Natural killer cell treated with Interleukin-12 subunit alpha and Interleukin-12 subunit beta and Interleukin-15 and Interleukin-18, amount 100 ng/mL, for 72 hours (primary cell): Measurements from ENCODE around the gene GOLGA6L9. TPM values are rescaled to one million over a fixed set of nuclear protein-coding genes. Genes with fewer than 3 reads are reported as not detected.
"Not testable (repeated sequence)": the region's sequence is repeated elsewhere in the genome, so short reads cannot be mapped to it uniquely, and the experiment has no call there.

ENCODE experiments used
- ATAC-seq, 2 donors: fragments of 150-1000 bp; cut with Tn5 transposase in 1 of 2; sonication (Bioruptor Pico), chemical (Tn5 transposase) in 1 of 2; 2 replicates each; pipeline ENCODE4 v1.10.0; 2021
- DNase-seq: peaks from one replicate; pipeline ENCODE4 v3.0.0; 2022; ENCODE audit warnings: low spot score
- H3K27ac Mint-ChIP-seq, 2 donors: 1 replicate in 1 of 2; 2 replicates in 1 of 2; pipeline ENCODE4 v1.8.0; 2022; ENCODE audit warnings: mixed read lengths in 2 of 2, mild to moderate bottlenecking in 1 of 2, moderate library complexity in 1 of 2
- H3K27me3 Mint-ChIP-seq, 2 donors: 1 replicate in 1 of 2; 2 replicates in 1 of 2; pipeline ENCODE4 v1.8.0; 2022; ENCODE audit warnings: mixed read lengths in 2 of 2
- H3K36me3 Mint-ChIP-seq: one replicate; pipeline ENCODE4 v1.8.0; 2022; ENCODE audit warnings: mixed read lengths
- H3K4me1 Mint-ChIP-seq, 2 donors: 1 replicate in 1 of 2; 2 replicates in 1 of 2; pipeline ENCODE4 v1.8.0; 2022; ENCODE audit warnings: low read depth in 2 of 2, mixed read lengths in 2 of 2, mild to moderate bottlenecking in 1 of 2
- H3K4me3 Mint-ChIP-seq: one replicate; pipeline ENCODE4 v1.8.0; 2022; ENCODE audit warnings: mixed read lengths
- H3K9me3 Mint-ChIP-seq: 2 replicates; pipeline ENCODE4 v1.8.0; 2022; ENCODE audit warnings: mixed read lengths
- total RNA-seq, 2 donors: library from RNA; stranded (reverse); gene quantifications; one replicate each; pipeline ENCODE4 v1.2.3, GENCODE V29; 2022

The GOLGA6L9 gene, protein sequence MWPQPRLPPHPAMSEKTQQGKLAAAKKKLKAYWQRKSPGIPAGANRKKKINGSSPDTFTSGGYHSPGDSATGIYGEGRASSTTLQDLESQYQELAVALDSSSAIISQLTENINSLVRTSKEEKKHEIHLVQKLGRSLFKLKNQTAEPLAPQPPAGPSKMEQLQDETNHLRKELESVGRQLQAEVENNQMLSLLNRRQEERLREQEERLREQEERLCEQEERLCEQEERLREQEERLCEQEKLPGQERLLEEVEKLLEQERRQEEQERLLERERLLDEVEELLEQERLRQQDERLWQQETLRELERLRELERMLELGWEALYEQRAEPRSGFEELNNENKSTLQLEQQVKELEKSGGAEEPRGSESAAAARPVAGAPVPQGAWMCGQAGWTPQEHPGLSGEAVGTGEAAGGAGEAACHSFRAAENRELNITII
- 1 to 10 TPM; 6.7 to 7.4 TPM for total RNA-seq

DNA sequence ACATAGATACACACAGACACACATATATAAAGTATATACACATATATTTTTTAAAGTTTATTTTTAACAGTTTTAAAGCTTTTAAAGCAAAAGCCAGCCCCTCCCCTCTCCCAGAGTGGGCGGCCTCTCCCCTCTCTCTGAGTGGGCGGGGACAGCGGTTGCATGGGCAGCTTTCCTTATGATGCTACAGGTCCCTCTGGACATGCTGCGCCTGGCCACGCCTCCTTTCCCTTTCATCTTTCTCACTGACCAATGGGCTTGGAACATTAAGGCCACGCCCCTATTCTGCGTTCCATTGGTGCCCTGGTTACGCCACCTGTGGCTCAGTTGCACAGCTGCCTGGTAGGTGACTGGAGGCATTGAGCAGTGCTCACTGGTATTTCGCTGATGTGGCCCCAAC is at the start of gene GOLGA6L9:
Gene GOLGA6L9, plus strand, starts transcription at position 124 of the 400 bp plus-strand sequence. Its CDS starts 264 bp downstream, at position 388.
- not testable (repeated sequence) for H3K9me3 Mint-ChIP-seq, H3K4me3 Mint-ChIP-seq, DNase-seq, H3K27ac Mint-ChIP-seq, ATAC-seq, H3K36me3 Mint-ChIP-seq, H3K4me1 Mint-ChIP-seq, H3K27me3 Mint-ChIP-seq

DNA sequence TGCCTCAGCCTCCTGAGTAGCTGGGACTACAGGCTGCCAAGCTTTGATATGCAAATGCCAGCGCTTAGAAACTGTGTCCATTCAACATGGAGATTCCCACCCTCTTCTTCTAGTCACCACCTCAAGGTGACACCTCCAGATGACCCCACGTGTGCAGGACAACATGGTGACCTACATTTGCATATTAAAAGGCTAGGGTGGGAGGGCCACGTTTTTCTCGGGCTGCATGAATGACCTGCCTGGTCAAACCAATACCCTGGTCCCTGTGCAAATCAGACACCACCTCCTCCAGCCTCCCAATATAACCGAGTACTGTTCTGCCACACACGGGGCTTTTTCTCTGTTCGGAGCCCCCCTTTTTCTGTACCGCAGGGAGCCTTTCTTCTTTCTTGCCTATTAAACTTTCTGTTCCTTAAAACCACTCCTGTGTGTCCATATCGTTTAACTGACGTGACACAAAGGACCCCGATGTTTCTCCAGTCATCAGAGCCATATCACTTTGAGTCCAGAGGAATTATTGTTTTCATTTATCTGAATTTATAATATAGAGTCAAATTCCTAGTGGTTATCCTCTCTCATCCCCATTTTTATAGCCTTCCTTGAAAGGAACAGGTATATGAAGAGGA is 48.2 kb upstream of the GOLGA6L9 start:
- not testable (repeated sequence) for H3K4me1 Mint-ChIP-seq, DNase-seq, ATAC-seq, H3K4me3 Mint-ChIP-seq, H3K9me3 Mint-ChIP-seq, H3K36me3 Mint-ChIP-seq, H3K27ac Mint-ChIP-seq, H3K27me3 Mint-ChIP-seq

DNA sequence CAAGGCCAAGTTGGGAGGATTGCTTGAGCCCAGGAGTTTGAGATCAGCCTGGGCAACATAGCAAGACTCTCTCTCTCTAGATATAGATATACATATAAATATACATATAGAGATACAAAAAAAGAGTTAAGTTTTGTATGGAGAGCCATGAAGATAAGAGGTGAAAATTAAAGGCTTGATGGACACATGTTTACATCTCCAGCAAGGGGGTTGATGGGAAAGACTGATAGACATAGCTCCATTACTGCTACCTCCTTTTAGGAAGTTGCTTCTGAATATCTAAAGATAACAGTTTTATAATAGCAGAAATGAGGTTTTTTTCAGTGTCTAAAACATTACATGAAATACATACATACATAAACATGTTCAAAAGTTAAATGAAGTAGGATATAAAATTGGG is 42.4 kb upstream of the GOLGA6L9 start:
- not testable (repeated sequence) for H3K4me3 Mint-ChIP-seq, DNase-seq, H3K27ac Mint-ChIP-seq, H3K36me3 Mint-ChIP-seq, H3K4me1 Mint-ChIP-seq, ATAC-seq, H3K9me3 Mint-ChIP-seq, H3K27me3 Mint-ChIP-seq

DNA sequence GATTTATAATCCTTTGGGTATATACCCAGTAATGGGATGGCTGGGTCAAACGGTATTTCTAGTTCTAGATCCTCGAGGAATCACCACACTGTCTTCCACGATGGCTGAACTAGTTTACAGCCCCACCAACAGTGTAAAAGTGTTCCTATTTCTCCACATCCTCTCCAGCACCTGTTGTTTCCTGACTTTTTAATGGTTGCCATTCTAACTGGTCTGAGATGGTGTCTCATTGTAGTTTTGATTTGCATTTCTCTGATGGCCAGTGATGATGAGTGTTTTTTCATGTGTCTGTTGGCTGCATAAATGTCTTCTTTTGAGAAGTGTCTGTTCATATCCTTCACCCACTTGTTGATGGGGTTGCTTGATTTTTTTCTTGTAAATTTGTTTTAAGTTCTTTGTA is 39.5 kb upstream of the GOLGA6L9 start:
- H3K9me3 Mint-ChIP-seq, H3K27me3 Mint-ChIP-seq: not testable (repeated sequence)

DNA sequence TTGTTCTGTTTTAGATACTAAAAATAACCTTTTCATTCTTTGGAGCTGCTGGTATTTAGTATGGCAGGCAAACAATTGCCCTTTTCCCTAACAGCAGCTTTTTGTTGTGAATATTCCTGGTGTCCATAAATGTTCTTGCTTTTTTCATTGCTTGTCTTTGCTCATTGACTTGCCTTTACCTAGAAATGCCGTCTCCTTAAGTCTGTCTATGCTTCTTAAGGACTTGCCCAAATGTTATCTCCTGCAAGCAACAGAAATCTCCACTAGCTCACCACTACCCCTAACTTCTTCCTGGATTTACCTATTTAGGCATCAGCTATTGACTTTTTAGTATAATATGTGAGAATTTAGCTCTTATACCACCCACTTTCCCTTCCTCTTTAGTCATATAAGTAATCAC is 37.5 kb upstream of the GOLGA6L9 start:
- ATAC-seq, H3K27ac Mint-ChIP-seq, H3K36me3 Mint-ChIP-seq, H3K9me3 Mint-ChIP-seq, H3K27me3 Mint-ChIP-seq, H3K4me3 Mint-ChIP-seq, DNase-seq, H3K4me1 Mint-ChIP-seq: not testable (repeated sequence)

More for the DNA sequence above, 39.5 kb upstream of the GOLGA6L9 start:
- not testable (repeated sequence) for H3K4me1 Mint-ChIP-seq, H3K27ac Mint-ChIP-seq, H3K4me3 Mint-ChIP-seq, H3K36me3 Mint-ChIP-seq, DNase-seq, ATAC-seq

DNA sequence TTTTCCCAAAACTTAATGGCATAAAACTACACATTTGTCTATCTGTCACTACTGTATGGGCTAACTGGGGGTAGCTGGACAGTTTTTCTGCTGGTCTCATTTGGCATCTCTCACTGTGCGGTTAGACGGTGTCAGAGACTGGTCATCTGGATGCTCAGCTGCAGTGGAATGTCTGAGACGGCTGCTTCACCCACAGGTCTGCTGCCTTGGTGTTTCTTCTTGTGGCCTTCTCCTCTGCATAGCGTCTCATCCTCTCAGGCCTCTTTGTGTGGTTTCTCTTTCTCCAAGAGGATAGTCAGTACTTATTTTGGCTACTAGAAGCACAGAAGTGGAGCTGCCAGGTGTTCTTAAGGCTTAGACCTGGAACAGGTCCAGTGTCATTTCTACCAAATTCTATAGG is 35.9 kb upstream of the GOLGA6L9 start:
- Mint-ChIP-seq H3K9me3 (no peaks in the 10 kb centered on the region), H3K4me3 (no peak overlapping the region), H3K4me1 (peaks cover 0 to 2% of the 10 kb centered on the region in 2 donors), H3K27ac (no peak overlapping the region), H3K27me3 (no peaks in the 10 kb centered on the region), H3K36me3 (no peaks in the 10 kb centered on the region)
- DNase-seq (no peak), ATAC-seq (no peak)

DNA sequence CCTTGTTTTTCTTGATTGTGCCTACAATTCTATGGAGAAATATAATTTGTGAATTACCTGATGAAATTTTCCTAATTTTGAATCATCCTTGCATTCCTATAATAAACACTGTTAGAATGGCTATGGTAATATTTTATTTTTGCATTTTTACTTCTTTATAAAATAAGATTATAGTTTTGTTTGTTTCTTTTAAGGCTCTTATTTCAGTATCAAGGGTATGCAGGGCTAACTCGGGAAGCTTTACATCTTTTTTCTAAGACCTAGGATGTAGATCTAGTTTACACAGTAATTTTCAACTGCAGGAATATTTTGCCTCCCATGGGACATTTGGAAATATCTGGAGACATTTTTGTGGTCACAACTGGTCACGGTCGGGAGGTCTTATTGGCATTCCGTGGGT is 33.8 kb upstream of the GOLGA6L9 start:
- H3K27ac Mint-ChIP-seq, H3K4me1 Mint-ChIP-seq, H3K27me3 Mint-ChIP-seq, H3K4me3 Mint-ChIP-seq, H3K9me3 Mint-ChIP-seq, ATAC-seq, H3K36me3 Mint-ChIP-seq, DNase-seq: not testable (repeated sequence)

DNA sequence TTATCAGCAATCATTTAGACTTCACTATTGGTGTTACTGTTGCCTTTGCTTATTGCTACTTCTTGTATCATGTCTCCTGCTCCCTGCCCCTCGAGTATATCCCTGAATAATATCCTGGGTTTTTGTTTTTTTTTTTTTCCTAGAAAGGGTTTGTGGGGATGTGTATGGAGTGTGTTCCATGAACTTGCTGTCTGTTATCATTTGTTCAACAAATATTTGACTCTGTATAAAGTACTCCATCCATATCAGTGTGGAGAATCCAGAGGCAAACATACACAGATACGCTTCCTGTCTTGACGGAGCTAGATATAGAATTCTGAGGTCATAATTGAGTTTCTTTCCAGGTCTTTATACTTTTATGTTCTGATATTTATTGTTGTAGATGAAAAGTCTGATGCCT is 31.8 kb upstream of the GOLGA6L9 start:
- Mint-ChIP-seq H3K36me3 (no peaks in the 10 kb centered on the region), H3K4me1 (peaks cover 3 to 9% of the 10 kb centered on the region in 2 donors), H3K27me3 (no peaks in the 10 kb centered on the region), H3K4me3 (no peak overlapping the region), H3K27ac (no peak overlapping the region), H3K9me3 (no peaks in the 10 kb centered on the region)
- no peak for ATAC-seq
- no peak for DNase-seq

DNA sequence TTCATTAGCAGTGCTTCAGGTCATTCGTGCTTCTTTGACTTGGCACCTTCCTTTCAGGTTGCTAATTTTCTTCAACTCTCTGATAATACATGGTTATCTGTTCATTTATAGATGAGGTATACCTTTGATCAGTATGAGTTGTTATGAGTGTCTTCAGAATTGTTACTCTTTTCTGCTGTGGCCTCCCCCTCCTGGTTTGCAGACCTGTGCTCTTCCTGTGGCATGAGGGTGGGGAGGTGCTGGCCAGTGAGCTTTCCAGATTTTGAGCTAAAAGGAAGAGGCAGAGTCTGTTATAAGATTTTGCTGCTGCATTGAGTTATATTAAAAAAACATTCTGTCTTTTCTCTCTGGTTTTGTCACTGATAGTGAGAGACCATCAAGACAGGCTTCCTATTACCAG is 30.8 kb upstream of the GOLGA6L9 start:
- no peaks in the 10 kb centered on the region for H3K36me3 Mint-ChIP-seq
- DNase-seq (no peak), ATAC-seq (no peak)
- no peaks in the 10 kb centered on the region for H3K27me3 Mint-ChIP-seq
- no peak overlapping the region for H3K4me3 Mint-ChIP-seq
- H3K27ac Mint-ChIP-seq: no peak overlapping the region
- peaks cover 3 to 9% of the 10 kb centered on the region in 2 donors for H3K4me1 Mint-ChIP-seq
- H3K9me3 Mint-ChIP-seq: no peaks in the 10 kb centered on the region

DNA sequence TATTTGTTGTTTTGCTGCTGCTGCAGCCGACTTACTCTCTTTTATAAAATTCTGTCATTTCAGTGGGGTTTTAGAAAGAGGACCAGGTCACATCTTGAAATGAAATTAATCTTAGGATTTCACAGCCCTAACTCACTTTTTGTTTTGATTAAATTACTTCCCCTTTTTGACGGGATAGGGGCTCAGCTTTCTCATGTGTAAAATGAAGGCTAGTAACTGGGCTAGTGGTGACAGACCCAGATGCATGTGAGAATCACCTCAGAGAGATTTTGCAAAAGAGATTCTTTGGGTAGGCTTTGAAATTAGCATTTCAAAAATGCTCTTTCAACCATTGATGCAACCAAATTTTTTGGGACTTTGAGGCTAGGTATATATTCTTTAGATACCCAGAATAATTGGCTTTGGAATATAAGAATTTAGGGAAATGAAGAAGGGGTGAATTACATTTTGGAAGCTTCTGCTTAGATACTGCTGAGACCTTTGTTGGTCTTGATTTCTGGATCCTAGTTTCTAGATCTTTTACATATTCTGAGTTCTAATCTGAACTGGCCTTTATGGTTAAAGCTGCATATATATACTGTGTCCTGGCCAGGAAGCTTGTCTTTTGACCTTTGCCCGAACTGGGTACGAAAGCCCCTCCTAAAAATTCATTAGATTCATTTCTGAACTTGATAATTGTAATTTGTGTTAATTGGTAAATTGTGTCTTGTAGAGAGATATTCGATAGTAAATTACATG is 30.1 kb upstream of the GOLGA6L9 start:
- not testable (repeated sequence) for H3K9me3 Mint-ChIP-seq, DNase-seq, H3K4me1 Mint-ChIP-seq, H3K27ac Mint-ChIP-seq, ATAC-seq, H3K4me3 Mint-ChIP-seq, H3K36me3 Mint-ChIP-seq, H3K27me3 Mint-ChIP-seq

DNA sequence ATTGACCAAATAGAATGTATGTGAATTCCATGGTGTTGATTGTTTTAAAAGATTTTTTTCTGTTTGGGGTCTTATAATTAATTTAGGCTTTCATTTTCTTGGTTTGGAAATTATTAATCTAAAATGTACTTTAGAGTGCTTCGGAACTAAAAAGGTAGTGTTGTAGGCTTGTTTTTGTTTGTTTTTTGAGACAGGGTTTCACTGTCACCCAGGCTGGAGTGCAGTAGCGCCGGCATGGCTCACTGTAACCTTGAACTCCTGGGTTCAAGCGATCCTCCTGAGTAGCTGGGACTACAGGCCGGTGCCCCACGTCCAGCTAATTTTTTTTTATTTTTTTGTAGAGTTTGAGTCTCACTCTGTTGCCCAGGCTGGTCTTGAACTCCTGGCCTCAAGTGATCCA is 27.7 kb upstream of the GOLGA6L9 start:
- not testable (repeated sequence) for H3K4me1 Mint-ChIP-seq, H3K27me3 Mint-ChIP-seq, H3K4me3 Mint-ChIP-seq, H3K27ac Mint-ChIP-seq, DNase-seq, ATAC-seq, H3K9me3 Mint-ChIP-seq, H3K36me3 Mint-ChIP-seq

DNA sequence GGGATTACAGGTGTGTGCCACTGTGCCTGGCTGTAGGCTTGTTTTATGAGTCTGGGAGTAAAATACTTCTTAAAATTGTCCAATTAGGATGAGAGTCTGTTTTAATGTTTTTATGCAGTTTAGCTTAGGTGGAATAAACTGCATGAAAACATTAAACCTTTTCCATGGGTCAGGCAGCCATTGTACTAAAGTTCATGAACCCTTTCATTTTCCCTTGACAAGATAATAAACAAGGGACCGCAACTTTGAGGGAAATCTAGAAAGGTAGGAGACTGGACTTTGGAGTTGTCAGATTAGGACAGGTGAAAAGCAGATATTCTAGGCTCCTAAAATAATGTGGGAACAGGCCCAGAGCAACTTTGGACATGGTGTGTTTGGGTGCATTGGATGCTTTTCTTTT is 27.3 kb upstream of the GOLGA6L9 start:
- not testable (repeated sequence) for H3K36me3 Mint-ChIP-seq, ATAC-seq, DNase-seq

DNA sequence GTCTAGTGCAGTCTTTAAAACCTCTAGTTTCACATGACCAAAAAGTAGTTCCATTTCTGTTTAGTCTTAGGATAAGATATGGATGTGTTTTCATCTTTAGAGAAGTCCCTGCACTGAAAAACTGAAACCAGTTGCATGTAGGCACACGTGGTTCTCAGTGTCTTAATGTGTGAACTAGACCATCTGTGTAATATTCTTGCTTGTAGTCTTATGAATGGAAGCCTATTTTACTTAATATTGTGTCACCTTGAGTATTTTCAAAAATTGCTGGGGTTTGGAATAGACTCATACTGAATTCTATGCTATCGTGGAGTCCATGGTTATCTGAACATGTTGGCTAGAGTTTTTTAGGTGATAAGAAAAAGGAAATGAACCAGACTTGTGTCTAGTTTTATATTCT is 23.4 kb upstream of the GOLGA6L9 start:
- not testable (repeated sequence) for H3K36me3 Mint-ChIP-seq

More for the DNA sequence above, 27.3 kb upstream of the GOLGA6L9 start:
- not testable (repeated sequence) for H3K27ac Mint-ChIP-seq, H3K4me1 Mint-ChIP-seq, H3K4me3 Mint-ChIP-seq, H3K9me3 Mint-ChIP-seq, H3K27me3 Mint-ChIP-seq

DNA sequence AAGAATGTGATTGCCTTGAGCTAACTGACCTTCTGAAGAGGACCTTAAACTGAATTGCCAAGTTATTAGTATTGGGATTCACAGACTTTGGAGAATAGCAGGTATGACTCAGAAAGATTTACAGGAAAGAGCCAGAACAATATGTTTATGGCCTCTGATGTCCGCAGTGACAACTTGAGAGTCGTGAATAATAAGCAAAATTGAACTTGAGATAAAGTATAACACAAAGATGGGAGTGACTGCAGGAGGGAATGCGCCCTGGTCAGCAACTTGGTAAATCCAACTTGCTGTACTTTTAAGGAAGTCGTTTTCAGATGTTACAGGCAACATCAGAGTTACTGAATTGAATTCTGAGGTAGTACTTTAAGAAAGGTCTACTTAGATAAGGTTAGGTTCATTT is 19.3 kb upstream of the GOLGA6L9 start:
- not testable (repeated sequence) for DNase-seq, H3K27me3 Mint-ChIP-seq, H3K9me3 Mint-ChIP-seq, H3K4me3 Mint-ChIP-seq, H3K27ac Mint-ChIP-seq, H3K36me3 Mint-ChIP-seq, H3K4me1 Mint-ChIP-seq, ATAC-seq

More for the DNA sequence above, 23.4 kb upstream of the GOLGA6L9 start:
- not testable (repeated sequence) for H3K4me3 Mint-ChIP-seq, DNase-seq, H3K27me3 Mint-ChIP-seq, H3K4me1 Mint-ChIP-seq, H3K9me3 Mint-ChIP-seq, ATAC-seq, H3K27ac Mint-ChIP-seq
